ENCODE results near the gene CHTF18. TPM values are rescaled to one million over a fixed set of nuclear protein-coding genes. Genes with fewer than 3 reads are reported as not detected.
"Not testable (repeated sequence)": the region's sequence is repeated elsewhere in the genome, so short reads cannot be mapped to it uniquely, and the experiment has no call there.

CHTF18 gene
- total and polyA plus RNA-seq, 10 of the 15 experiments (the other 5 are each of a cell fraction or from before 2014, with no cell fraction given): 1.6 to 87.8 (median 19.4) TPM

- no peak for TF ChIP-seq NR2C2 (IDR thresholded peaks at IDR 0.05; ENCODE audit: borderline replicate concordance, control insufficient read depth, insufficient read length, low read depth)
- TF ChIP-seq SREBF1 (IDR thresholded peaks at IDR 0.05; ENCODE audit: low read length): no peak
- no peak for TF ChIP-seq CHD4 (IDR thresholded peaks at IDR 0.05)
- TF ChIP-seq ZNF622 (IDR thresholded peaks at IDR 0.05): no peak
- no peak for TF ChIP-seq CBX3 (IDR thresholded peaks at IDR 0.05; ENCODE audit: borderline replicate concordance, low read depth)
- no peak for TF ChIP-seq MLLT1 (IDR thresholded peaks at IDR 0.05)
- no peak for TF ChIP-seq ETV6 (conservative IDR thresholded peaks at IDR 0.05 in 1 of 2, IDR thresholded peaks at IDR 0.05 in 1 of 2; ENCODE audit: borderline replicate concordance in 1 of 2, low read depth in 1 of 2)
- no peak for TF ChIP-seq RB1 (IDR thresholded peaks at IDR 0.05; ENCODE audit: borderline replicate concordance)
- TF ChIP-seq CHD1 (IDR thresholded peaks at IDR 0.05; ENCODE audit: low read depth, low read length): no peak
- TF ChIP-seq E2F4 (IDR thresholded peaks at IDR 0.05; ENCODE audit: low read depth, low read length): no peak
- no peak for TF ChIP-seq ZNF207 (IDR thresholded peaks at IDR 0.05; ENCODE audit: borderline replicate concordance)
- Histone ChIP-seq H3K4me2 (ENCODE audit: control insufficient read depth, insufficient read depth) (no peak overlapping the region), H3K4me1 (ENCODE audit: control insufficient read depth, insufficient read depth, low read length) (peaks cover 16% of the 10 kb centered on the region), H4K20me1 (ENCODE audit: control insufficient read depth, insufficient read depth) (no peaks in the 10 kb centered on the region), H3K9me3 (replicated peaks; ENCODE audit: control insufficient read depth, insufficient read depth, low read length) (no peaks in the 10 kb centered on the region), H3K27me3 (replicated peaks in 1 of 2; ENCODE audit: control insufficient read depth in 2 of 2, insufficient read depth in 2 of 2, low read length in 1 of 2) (no peaks in the 10 kb centered on the region), H3K4me3 (no peak overlapping the region), H2AFZ (ENCODE audit: control insufficient read depth, low read depth, low read length) (no peak overlapping the region), H3K27ac (ENCODE audit: control insufficient read depth, insufficient read depth) (no peak overlapping the region), H3K36me3 (ENCODE audit: control insufficient read depth in 2 of 2, insufficient read depth in 2 of 2, low read length in 1 of 2) (no peaks in the 10 kb centered on the region), H3K9ac (ENCODE audit: control insufficient read depth, insufficient read depth, low read length) (no peak overlapping the region), H3K79me2 (ENCODE audit: control insufficient read depth, insufficient read depth, low read length) (peaks cover 16% of the 10 kb centered on the region)
- DNase-seq (ENCODE audit: low read depth, low spot score): no peak
- RAD21 ChIA-PET (ENCODE audit: unreplicated experiment): no interaction called here
- SMC1A ChIA-PET (ENCODE audit: uncharacterized antibody, unreplicated experiment): no interaction called here
- POLR2A ChIA-PET: interaction anchor here (0.5 to 3.4 kb wide), 2 partner anchors 22 to 731 kb away, joined by 5 to 16 read pairs; partner anchors contain the start of gene ANTKMT
- FAIRE-seq: no peak
- 87% methylated on average over 15 of the region's 15 CpGs for WGBS (ENCODE audit: insufficient coverage, insufficient replicate concordance, low lambda C conversion rate, missing lambda C conversion rate)
- intact Hi-C loops (cut with micrococcal nuclease; ENCODE audit: unreplicated experiment): loop anchor here (2.0 to 5.0 kb wide), 2 partner anchors 21 to 45 kb away; partner anchors contain the start of genes ANTKMT, CHTF18 and RPUSD1
- CTCF ChIA-PET: interaction anchor here (0.6 to 2.3 kb wide), 2 partner anchors 29 to 978 kb away, joined by 3 to 16 read pairs; no protein-coding TSS in a partner anchor
- no peak for ATAC-seq
- in situ Hi-C loops (cut with MboI): loop anchor here (5.0 kb wide), 1 partner anchor 45 kb away; the partner anchor contains the start of genes CHTF18 and RPUSD1
- no TSS peak for BruUV-seq (replicated peaks)
Observed at GRCh38 chr16:741986-742629, 46.3 kb upstream of the CHTF18 start.

- H3K9me3 ChIP-seq (replicated peaks; ENCODE audit: control insufficient read depth, insufficient read depth, low read length); BruUV-seq (replicated peaks); H3K4me3 ChIP-seq; H3K9ac ChIP-seq (ENCODE audit: control insufficient read depth, insufficient read depth, low read length); FAIRE-seq; H3K36me3 ChIP-seq (ENCODE audit: control insufficient read depth in 2 of 2, insufficient read depth in 2 of 2, low read length in 1 of 2); H3K4me2 ChIP-seq (ENCODE audit: control insufficient read depth, insufficient read depth); H3K4me1 ChIP-seq (ENCODE audit: control insufficient read depth, insufficient read depth, low read length); H4K20me1 ChIP-seq (ENCODE audit: control insufficient read depth, insufficient read depth); ATAC-seq; DNase-seq (ENCODE audit: low read depth, low spot score); H3K27me3 ChIP-seq (replicated peaks in 1 of 2; ENCODE audit: control insufficient read depth in 2 of 2, insufficient read depth in 2 of 2, low read length in 1 of 2); H2AFZ ChIP-seq (ENCODE audit: control insufficient read depth, low read depth, low read length); SMC1A ChIA-PET (ENCODE audit: uncharacterized antibody, unreplicated experiment); H3K27ac ChIP-seq (ENCODE audit: control insufficient read depth, insufficient read depth): not testable (repeated sequence)
- POLR2A ChIA-PET: interaction anchor here (0.6 to 3.4 kb wide), 4 partner anchors 9 to 25 kb away, joined by 3 to 16 read pairs (median 3); partner anchors contain the start of gene ANTKMT
- H3K79me2 ChIP-seq (ENCODE audit: control insufficient read depth, insufficient read depth, low read length): peaks cover 14% of the 10 kb centered on the region
- WGBS (ENCODE audit: insufficient coverage, insufficient replicate concordance, low lambda C conversion rate, missing lambda C conversion rate): 36% methylated on average over 14 of the region's 14 CpGs
- CTCF ChIA-PET: interaction anchor here (1.0 to 2.3 kb wide), 3 partner anchors 23 to 42 kb away, joined by 3 to 16 read pairs (median 6); no protein-coding TSS in a partner anchor
- RAD21 ChIA-PET (ENCODE audit: unreplicated experiment): interaction anchor here (0.6 kb wide), 1 partner anchor 368 kb away, joined by 3 read pairs; no protein-coding TSS in a partner anchor
- in situ Hi-C loops (cut with MboI) (loop anchor here (5.0 kb wide), 1 partner anchor 44 kb away; the partner anchor contains the start of genes CHTF18 and RPUSD1), intact Hi-C loops (cut with micrococcal nuclease; ENCODE audit: unreplicated experiment) (loop anchor here (5.0 kb wide), 1 partner anchor 44 kb away; the partner anchor contains the start of genes CHTF18 and RPUSD1)
Observed at GRCh38 chr16:742894-743293, 45.5 kb upstream of the CHTF18 start.

All from GM12878 (cell line).